ENCODE results near the gene IFI35.

The IFI35 gene

GRCh38 chr17:43014649-43015542 is 8.3 kb downstream of the IFI35 start:
- Histone ChIP-seq H3K27me3 (ENCODE audit: insufficient read depth, low read depth, severe bottlenecking) (no peaks in the 10 kb centered on the region), H3K9me3 (ENCODE audit: severe bottlenecking) (no peaks in the 10 kb centered on the region), H3K27ac (no peak overlapping the region), H3K4me3 (ENCODE audit: low read depth, low read length) (no peak overlapping the region), H3K36me3 (peaks cover 41% of the 10 kb centered on the region)
- no peak for TF ChIP-seq CTCF (IDR thresholded peaks at IDR 0.05; ENCODE audit: low read depth, low read length)
- DNase-seq = no peak

GRCh38 chr17:43015579-43015978 is 9.0 kb downstream of the IFI35 start:
- Histone ChIP-seq H3K9me3 (ENCODE audit: severe bottlenecking) (no peaks in the 10 kb centered on the region), H3K27me3 (ENCODE audit: insufficient read depth, low read depth, severe bottlenecking) (no peaks in the 10 kb centered on the region), H3K4me3 (ENCODE audit: low read depth, low read length) (no peak overlapping the region), H3K36me3 (peaks cover 41% of the 10 kb centered on the region), H3K27ac (no peak overlapping the region; the same call in 1 of the 2 replicates)
- no peak for DNase-seq
- no peak for TF ChIP-seq CTCF (IDR thresholded peaks at IDR 0.05; ENCODE audit: low read depth, low read length)

GRCh38 chr17:43016216-43016615 is 9.6 kb downstream of the IFI35 start:
- Histone ChIP-seq H3K36me3 (peaks cover 41% of the 10 kb centered on the region), H3K27ac (no peak overlapping the region; the same call in 1 of the 2 replicates), H3K27me3 (ENCODE audit: insufficient read depth, low read depth, severe bottlenecking) (no peaks in the 10 kb centered on the region), H3K4me3 (ENCODE audit: low read depth, low read length) (no peak overlapping the region), H3K9me3 (ENCODE audit: severe bottlenecking) (no peaks in the 10 kb centered on the region)
- no peak for TF ChIP-seq CTCF (IDR thresholded peaks at IDR 0.05; ENCODE audit: low read depth, low read length)
- no peak for DNase-seq

GRCh38 chr17:43018008-43018853 is 11.6 kb downstream of the IFI35 start:
- Histone ChIP-seq H3K27me3 (ENCODE audit: insufficient read depth, low read depth, severe bottlenecking) (no peaks in the 10 kb centered on the region), H3K36me3 (peaks cover 41% of the 10 kb centered on the region), H3K27ac (no peak overlapping the region), H3K4me3 (ENCODE audit: low read depth, low read length) (no peak overlapping the region), H3K9me3 (ENCODE audit: severe bottlenecking) (no peaks in the 10 kb centered on the region)
- DNase-seq = no peak
- no peak for TF ChIP-seq CTCF (IDR thresholded peaks at IDR 0.05; ENCODE audit: low read depth, low read length)

- no peak for DNase-seq
- Histone ChIP-seq H3K9me3 (ENCODE audit: severe bottlenecking) (no peaks in the 10 kb centered on the region), H3K36me3 (peaks cover 35% of the 10 kb centered on the region), H3K4me3 (ENCODE audit: low read depth, low read length) (no peak overlapping the region), H3K27me3 (ENCODE audit: insufficient read depth, low read depth, severe bottlenecking) (no peaks in the 10 kb centered on the region), H3K27ac (no peak overlapping the region)
- TF ChIP-seq CTCF (IDR thresholded peaks at IDR 0.05; ENCODE audit: low read depth, low read length) = no peak
These were observed 12.3 kb downstream of the IFI35 start for GRCh38 chr17:43018932-43019331.

Measured in WERI-Rb-1 (cell line).